Measurements from ENCODE around the gene KIAA0232. TPM values are rescaled to one million over a fixed set of nuclear protein-coding genes. Genes with fewer than 3 reads are reported as not detected.

Gene KIAA0232
- total and polyA plus RNA-seq, 9 of the 15 experiments (the other 6 are each of a cell fraction or from before 2014, with no cell fraction given): 3.5 to 17.4 (median 13.0) TPM

DNA sequence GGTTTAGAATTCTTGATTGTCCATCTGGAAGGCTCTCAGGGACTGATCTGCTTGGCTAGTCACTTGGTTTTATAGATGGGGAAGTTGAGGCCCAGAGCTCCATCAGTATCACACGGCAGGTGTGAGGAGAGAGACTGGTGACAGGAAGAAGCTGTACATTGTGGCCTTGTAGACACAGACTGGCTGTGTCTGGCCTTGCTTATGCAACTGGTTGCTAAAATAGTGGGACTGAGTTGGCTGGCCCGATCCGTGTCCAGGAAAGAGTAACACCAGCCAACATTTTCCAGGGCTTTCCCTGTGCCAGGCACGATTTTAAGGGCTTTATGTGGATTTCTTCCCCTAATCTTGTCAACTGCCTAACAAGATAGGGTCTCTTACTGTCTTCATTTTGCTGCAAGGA, 129.9 kb downstream of the KIAA0232 start (continued):
- TF ChIP-seq, protein P1, sequence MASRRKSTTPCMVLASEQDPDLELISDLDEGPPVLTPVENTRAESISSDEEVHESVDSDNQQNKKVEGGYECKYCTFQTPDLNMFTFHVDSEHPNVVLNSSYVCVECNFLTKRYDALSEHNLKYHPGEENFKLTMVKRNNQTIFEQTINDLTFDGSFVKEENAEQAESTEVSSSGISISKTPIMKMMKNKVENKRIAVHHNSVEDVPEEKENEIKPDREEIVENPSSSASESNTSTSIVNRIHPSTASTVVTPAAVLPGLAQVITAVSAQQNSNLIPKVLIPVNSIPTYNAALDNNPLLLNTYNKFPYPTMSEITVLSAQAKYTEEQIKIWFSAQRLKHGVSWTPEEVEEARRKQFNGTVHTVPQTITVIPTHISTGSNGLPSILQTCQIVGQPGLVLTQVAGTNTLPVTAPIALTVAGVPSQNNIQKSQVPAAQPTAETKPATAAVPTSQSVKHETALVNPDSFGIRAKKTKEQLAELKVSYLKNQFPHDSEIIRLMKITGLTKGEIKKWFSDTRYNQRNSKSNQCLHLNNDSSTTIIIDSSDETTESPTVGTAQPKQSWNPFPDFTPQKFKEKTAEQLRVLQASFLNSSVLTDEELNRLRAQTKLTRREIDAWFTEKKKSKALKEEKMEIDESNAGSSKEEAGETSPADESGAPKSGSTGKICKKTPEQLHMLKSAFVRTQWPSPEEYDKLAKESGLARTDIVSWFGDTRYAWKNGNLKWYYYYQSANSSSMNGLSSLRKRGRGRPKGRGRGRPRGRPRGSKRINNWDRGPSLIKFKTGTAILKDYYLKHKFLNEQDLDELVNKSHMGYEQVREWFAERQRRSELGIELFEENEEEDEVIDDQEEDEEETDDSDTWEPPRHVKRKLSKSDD (conservative IDR thresholded peaks at IDR 0.05; ENCODE audit: low read length): no peak
- no peak for TF ChIP-seq ZNF134 (CRISPR knock-in tag; conservative IDR thresholded peaks at IDR 0.05)
- TF ChIP-seq XRCC4 (IDR thresholded peaks at IDR 0.05; ENCODE audit: extremely low read depth, insufficient read depth, insufficient read length): no peak
- TF ChIP-seq WHSC1 (IDR thresholded peaks at IDR 0.05; ENCODE audit: low read length): no peak
- no peak for TF ChIP-seq MTA2 (IDR thresholded peaks at IDR 0.05; ENCODE audit: low read depth)
- TF ChIP-seq HEY1 (CRISPR knock-in tag; IDR thresholded peaks at IDR 0.05; ENCODE audit: borderline replicate concordance): no peak
- peak; percentile 57 for TF ChIP-seq SMAD4 (CRISPR knock-in tag; conservative IDR thresholded peaks at IDR 0.05)
- TF ChIP-seq NFYB (IDR thresholded peaks at IDR 0.05; ENCODE audit: extremely low read depth, insufficient read length): no peak
- no peak for TF ChIP-seq FOS (IDR thresholded peaks at IDR 0.05; ENCODE audit: extremely low read depth, insufficient read length)
- no peak for TF ChIP-seq HLTF (IDR thresholded peaks at IDR 0.05)
- TF ChIP-seq ZNF12 (CRISPR knock-in tag; IDR thresholded peaks at IDR 0.05): no peak
- TF ChIP-seq DMBX1 (CRISPR knock-in tag; IDR thresholded peaks at IDR 0.05; ENCODE audit: borderline replicate concordance): 0 out of 2 replicates have a peak, but pooled peaks have one; percentile 18
- TF ChIP-seq, protein P2, sequence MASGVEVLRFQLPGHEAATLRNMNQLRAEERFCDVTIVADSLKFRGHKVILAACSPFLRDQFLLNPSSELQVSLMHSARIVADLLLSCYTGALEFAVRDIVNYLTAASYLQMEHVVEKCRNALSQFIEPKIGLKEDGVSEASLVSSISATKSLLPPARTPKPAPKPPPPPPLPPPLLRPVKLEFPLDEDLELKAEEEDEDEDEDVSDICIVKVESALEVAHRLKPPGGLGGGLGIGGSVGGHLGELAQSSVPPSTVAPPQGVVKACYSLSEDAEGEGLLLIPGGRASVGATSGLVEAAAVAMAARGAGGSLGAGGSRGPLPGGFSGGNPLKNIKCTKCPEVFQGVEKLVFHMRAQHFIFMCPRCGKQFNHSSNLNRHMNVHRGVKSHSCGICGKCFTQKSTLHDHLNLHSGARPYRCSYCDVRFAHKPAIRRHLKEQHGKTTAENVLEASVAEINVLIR (CRISPR knock-in tag; IDR thresholded peaks at IDR 0.05): no peak
- no peak for TF ChIP-seq ZNF347 (CRISPR knock-in tag; IDR thresholded peaks at IDR 0.05; ENCODE audit: low read depth)
- TF ChIP-seq HDAC3 (IDR thresholded peaks at IDR 0.05; ENCODE audit: borderline replicate concordance, partially characterized antibody): no peak
- TF ChIP-seq MEIS2 (IDR thresholded peaks at IDR 0.05; ENCODE audit: partially characterized antibody): no peak

Data from K562 (cell line).